BLaER1 treated with 17β-estradiol and CSF1 and Interleukin-3, amounts not matched to agents 10 nM and 100 nM (cell line): ENCODE measurements around the gene EXOSC3.
A peak's percentile ranks its signal among the peaks of the same experiment; 100 is the strongest.

ENCODE experiments used
- H3K27ac ChIP-seq, 11 experiments: shearing (Covaris generic); formaldehyde crosslinking; 2 replicates each; pipeline ENCODE4 v1.8.1; 2022
- H3K27me3 ChIP-seq, 11 experiments: shearing (Covaris generic); formaldehyde crosslinking; 2 replicates each; pipeline ENCODE4 v1.8.1; 2022
- H3K36me3 ChIP-seq, 11 experiments: shearing (Covaris generic); formaldehyde crosslinking; 2 replicates each; pipeline ENCODE4 v1.8.1; 2022
- H3K4me1 ChIP-seq, 10 experiments: shearing (Covaris generic); formaldehyde crosslinking; 2 replicates each; pipeline ENCODE4 v1.8.1; 2022
- H3K4me2 ChIP-seq, 11 experiments: shearing (Covaris generic); formaldehyde crosslinking; 2 replicates each; pipeline ENCODE4 v1.8.1; 2022
- H3K4me3 ChIP-seq, 10 experiments: shearing (Covaris generic); formaldehyde crosslinking; 2 replicates each; pipeline ENCODE4 v1.8.1; 2022
- H3K9ac ChIP-seq, 11 experiments: shearing (Covaris generic); formaldehyde crosslinking; 2 replicates each; pipeline ENCODE4 v1.8.1; 2022
- H3K9me3 ChIP-seq, 11 experiments: shearing (Covaris generic); formaldehyde crosslinking; replicated peaks in 1 of 11; 2 replicates each; pipeline ENCODE4 v1.8.1; 2022
- H4K20me1 ChIP-seq, 11 experiments: shearing (Covaris generic); formaldehyde crosslinking; 2 replicates each; pipeline ENCODE4 v1.8.1; 2022
- Cebpa-rat ChIP-seq, 11 experiments: shearing (Covaris generic); IDR thresholded peaks; 2 replicates each; pipeline ENCODE4 v1.8.1; 2022

Gene EXOSC3

DNA sequence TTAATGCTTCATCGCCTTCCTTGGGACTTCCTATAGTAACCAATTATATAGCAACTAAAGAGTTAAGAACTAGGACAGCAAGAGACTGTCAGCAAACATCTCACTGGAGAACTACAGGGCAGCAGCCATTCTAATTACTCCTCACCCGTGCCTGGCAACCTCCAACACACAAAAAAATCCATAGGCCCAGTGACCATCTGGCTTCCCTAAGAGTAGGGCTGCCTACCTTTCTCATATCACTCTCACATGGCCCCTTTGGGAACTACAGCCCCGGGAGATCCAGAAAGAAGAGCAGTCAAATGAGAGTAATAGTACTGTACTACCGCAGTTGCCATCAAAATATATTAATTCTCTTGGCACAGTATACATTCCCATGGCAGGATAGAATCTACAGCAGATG lies 21.4 kb upstream of the EXOSC3 start:
- H3K27ac ChIP-seq = no peak overlapping the region
- peaks cover 13 to 50% (median 28%) of the 10 kb centered on the region in 11 experiments; a peak in 21 of 22 replicates for H3K36me3 ChIP-seq
- TF ChIP-seq Cebpa-rat (IDR thresholded peaks at IDR 0.05) = no peak
- peaks cover 11 to 21% (median 17%) of the 10 kb centered on the region in 10 experiments for H3K4me1 ChIP-seq
- H3K4me3 ChIP-seq = no peak overlapping the region
- no peak overlapping the region for H3K4me2 ChIP-seq
- H3K9ac ChIP-seq = no peak overlapping the region
- H3K9me3 ChIP-seq = peaks cover 0 to 7% (median 0%) of the 10 kb centered on the region in 11 experiments; a peak in 1 of 22 replicates
- H4K20me1 ChIP-seq = peaks cover 21 to 92% (median 67%) of the 10 kb centered on the region in 11 experiments
- no peaks in the 10 kb centered on the region for H3K27me3 ChIP-seq

DNA sequence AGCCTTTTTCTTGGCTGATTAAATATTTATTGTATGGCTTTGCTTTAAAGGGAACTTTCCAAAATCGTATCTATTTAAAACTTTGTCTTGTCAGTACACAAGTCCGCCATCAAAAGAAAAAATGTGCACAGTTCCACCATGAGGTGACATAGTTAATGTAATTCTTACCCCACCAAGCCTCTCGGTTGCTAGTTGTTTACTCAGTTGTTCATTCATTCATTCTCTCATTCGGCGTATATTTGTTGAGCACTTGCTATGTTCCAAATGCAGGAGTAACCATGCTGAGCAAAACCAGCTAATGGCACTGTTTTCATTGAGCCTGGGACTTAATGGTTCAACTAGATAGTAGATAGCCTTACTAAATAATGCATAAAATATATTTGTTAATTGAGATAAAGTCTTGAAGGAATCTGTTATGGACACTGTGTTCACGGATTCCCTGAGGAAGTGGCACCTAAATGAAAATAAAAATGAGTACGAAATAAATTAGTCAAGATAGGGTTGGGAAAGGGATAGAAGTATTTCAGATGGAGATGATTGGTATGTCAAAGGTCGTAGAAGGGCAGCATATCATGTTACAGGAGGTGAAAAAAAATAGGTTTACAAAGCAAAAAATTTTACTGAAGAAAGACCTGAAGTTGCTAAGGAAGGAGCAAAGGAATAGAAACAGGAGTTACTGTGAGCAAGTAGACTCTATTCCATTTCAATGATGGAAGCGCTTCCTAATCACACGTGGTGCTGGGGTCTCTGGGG lies 17.3 kb upstream of the EXOSC3 start:
- Histone ChIP-seq H4K20me1 (peaks cover 23 to 62% (median 54%) of the 10 kb centered on the region in 11 experiments), H3K9ac (peak overlapping the region; percentile 90 to 99 (median 96)), H3K4me2 (peak overlapping the region; percentile 78 to 98 (median 92)), H3K4me3 (peak overlapping the region; percentile 80 to 96 (median 92)), H3K4me1 (peaks cover 32 to 44% (median 37%) of the 10 kb centered on the region in 10 experiments), H3K36me3 (peaks cover 0 to 25% (median 5%) of the 10 kb centered on the region in 11 experiments; a peak in 8 of 22 replicates), H3K27ac (peak overlapping the region in 10 of 11 experiments; percentile 88 to 96 (median 94); a peak in 19 of 22 replicates), H3K27me3 (no peaks in the 10 kb centered on the region), H3K9me3 (no peaks in the 10 kb centered on the region)
- TF ChIP-seq Cebpa-rat (IDR thresholded peaks at IDR 0.05) = no peak

DNA sequence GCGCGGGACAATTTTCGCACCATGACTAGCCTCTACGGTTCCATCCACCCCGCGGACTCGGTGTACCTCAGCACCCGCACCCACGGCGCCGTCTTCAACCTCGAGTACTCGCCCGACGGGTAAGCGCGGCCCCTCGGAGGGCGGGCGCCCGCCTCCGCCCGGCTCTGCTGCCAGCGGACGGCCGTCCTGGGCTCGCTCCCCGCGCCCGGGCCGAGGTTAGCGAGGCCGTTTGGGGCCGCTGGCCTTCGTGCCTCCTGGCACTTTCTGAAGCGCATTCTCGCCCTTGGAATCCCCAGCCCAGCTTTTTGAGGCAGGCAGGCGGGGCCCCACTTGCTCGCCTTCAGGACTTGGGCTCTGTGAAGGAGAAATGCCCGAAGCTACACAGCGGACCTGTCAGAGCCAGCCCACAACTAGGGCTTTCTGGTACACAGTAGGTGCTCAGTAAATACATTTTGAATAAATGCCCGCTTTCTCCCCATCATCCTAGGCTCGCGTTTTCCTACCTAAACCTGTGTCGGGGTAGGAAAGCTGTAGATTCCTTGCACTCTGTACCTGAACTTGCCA lies 16.5 kb upstream of the EXOSC3 start:
- Histone ChIP-seq H3K4me3 (peak overlapping the region; percentile 80 to 96 (median 92)), H3K27me3 (no peaks in the 10 kb centered on the region), H3K4me1 (peaks cover 36 to 52% (median 40%) of the 10 kb centered on the region in 10 experiments), H3K9ac (peak overlapping the region; percentile 90 to 99 (median 96)), H3K9me3 (no peaks in the 10 kb centered on the region), H4K20me1 (peaks cover 22 to 55% (median 46%) of the 10 kb centered on the region in 11 experiments), H3K27ac (peak overlapping the region; percentile 88 to 97 (median 95)), H3K36me3 (peaks cover 0 to 22% (median 5%) of the 10 kb centered on the region in 11 experiments; a peak in 8 of 22 replicates), H3K4me2 (peak overlapping the region; percentile 78 to 98 (median 92))
- TF ChIP-seq Cebpa-rat (IDR thresholded peaks at IDR 0.05) = no peak

DNA sequence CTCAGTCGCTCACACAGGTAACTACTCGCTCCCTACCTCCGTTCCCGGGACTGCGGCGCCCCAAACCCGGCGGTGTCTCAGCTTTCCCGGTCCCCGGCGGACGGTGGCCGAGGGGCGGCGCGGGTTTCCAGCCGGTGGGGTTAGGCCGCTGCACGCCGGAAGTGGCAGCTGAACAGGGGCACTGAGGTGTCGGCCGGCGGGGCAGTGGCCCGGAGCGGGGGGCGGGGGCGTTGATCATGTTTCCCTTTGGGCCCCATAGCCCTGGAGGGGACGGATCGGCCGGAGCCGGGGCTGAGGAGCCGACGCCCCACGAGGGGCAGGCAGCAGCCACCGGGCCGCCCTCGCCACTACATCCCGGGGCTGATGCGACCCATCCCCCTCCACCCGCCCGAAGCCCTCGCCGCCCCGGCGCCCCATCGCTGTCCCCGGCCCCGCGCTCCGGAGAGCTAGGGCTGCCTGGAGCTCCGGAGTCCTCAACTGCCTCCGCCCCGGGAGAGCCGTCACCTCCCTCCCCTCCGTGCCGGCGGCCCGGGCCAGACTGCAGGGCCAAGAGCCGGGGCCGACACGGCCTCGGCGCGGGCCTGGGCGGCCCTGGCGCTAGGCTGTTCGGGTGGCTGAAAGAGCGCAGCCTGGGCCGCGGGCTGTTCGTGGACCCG lies 15.9 kb upstream of the EXOSC3 start, which contains the start of gene DCAF10:
DCAF10 (plus strand) TSS at position 167 of the 656 bp plus-strand sequence; CDS start at position 237, 70 bp downstream.
- Histone ChIP-seq H3K9ac (peak within 1 kb of the TSS; percentile 90 to 99 (median 96)), H3K4me2 (peak within 1 kb of the TSS; percentile 78 to 98 (median 92)), H3K9me3 (no peaks in the 10 kb centered on the region), H3K27me3 (no peaks in the 10 kb centered on the region), H3K36me3 (peaks cover 0 to 16% (median 5%) of the 10 kb centered on the region in 11 experiments; a peak in 8 of 22 replicates), H3K4me1 (peaks cover 36 to 58% (median 45%) of the 10 kb centered on the region in 10 experiments), H4K20me1 (peaks cover 16 to 48% (median 40%) of the 10 kb centered on the region in 11 experiments), H3K4me3 (peak within 1 kb of the TSS; percentile 80 to 96 (median 92)), H3K27ac (peak within 1 kb of the TSS; percentile 88 to 97 (median 95))
- no peak for TF ChIP-seq Cebpa-rat (IDR thresholded peaks at IDR 0.05)

DNA sequence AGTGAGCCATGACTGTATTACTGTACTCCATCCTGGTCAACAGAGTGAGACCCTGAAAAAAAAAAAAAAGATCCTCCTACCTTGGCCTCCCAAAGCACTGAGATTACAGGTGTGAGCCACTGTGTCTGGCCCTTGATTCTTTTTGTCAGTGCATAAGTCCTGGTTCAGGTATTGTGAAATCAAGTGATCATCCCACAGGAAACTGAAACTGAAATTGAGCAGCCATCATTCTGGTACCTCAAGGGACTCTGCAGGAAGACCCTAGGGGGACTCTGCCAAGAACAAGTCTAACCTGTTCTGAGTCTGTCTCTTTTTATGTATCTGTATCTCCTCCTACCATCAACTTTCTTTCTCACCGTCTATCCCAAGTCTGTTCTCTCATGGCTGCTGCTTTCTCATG lies 13.8 kb upstream of the EXOSC3 start:
- Histone ChIP-seq H3K27ac (peak overlapping the region in 2 of 11 experiments; percentile 3 to 13; a peak in 4 of 22 replicates), H3K4me1 (peaks cover 36 to 65% (median 51%) of the 10 kb centered on the region in 10 experiments), H3K9ac (no peak overlapping the region; a peak in 1 of 22 replicates), H3K27me3 (no peaks in the 10 kb centered on the region), H3K4me2 (peak overlapping the region; percentile 4 to 98 (median 88); a peak in 19 of 22 replicates), H3K9me3 (no peaks in the 10 kb centered on the region), H3K36me3 (no peaks in the 10 kb centered on the region; a peak in 1 of 22 replicates), H3K4me3 (no peak overlapping the region), H4K20me1 (peaks cover 15 to 28% (median 23%) of the 10 kb centered on the region in 11 experiments)
- TF ChIP-seq Cebpa-rat (IDR thresholded peaks at IDR 0.05) = peak in 6 of 11 experiments; percentile 27 to 83 (median 72); a peak in 9 of 22 replicates

DNA sequence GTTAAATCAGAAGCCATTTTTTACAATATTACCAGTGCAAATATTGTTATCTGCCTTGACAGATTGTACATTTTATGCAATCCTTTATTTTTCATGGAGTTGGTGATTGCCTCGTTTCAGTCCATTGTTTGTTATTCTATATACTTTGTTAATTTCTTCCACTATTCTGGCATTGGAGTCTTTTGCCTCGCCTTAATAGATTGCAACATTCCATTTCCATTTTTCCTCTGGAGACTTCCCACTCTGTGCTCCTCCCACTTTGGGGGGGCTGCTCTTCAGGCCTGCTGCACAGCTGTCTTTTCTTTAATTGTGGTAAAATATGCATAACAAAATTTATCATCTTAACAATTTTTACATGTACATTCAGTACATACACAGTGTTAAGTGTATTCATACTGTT lies 11.4 kb upstream of the EXOSC3 start:
- H3K36me3 ChIP-seq = peaks cover 0 to under 1% (median 0%) of the 10 kb centered on the region in 11 experiments; a peak in 1 of 22 replicates
- peak overlapping the region in 8 of 11 experiments; percentile 21 to 70 (median 46); a peak in 13 of 22 replicates for H3K4me2 ChIP-seq
- no peaks in the 10 kb centered on the region for H3K27me3 ChIP-seq
- H3K9ac ChIP-seq = no peak overlapping the region
- H4K20me1 ChIP-seq = peaks cover 0 to 3% (median 1%) of the 10 kb centered on the region in 11 experiments; a peak in 11 of 22 replicates
- H3K4me1 ChIP-seq = peaks cover 21 to 46% (median 35%) of the 10 kb centered on the region in 10 experiments
- no peak overlapping the region for H3K4me3 ChIP-seq
- TF ChIP-seq Cebpa-rat (IDR thresholded peaks at IDR 0.05) = no peak
- no peak overlapping the region for H3K27ac ChIP-seq
- no peaks in the 10 kb centered on the region for H3K9me3 ChIP-seq

DNA sequence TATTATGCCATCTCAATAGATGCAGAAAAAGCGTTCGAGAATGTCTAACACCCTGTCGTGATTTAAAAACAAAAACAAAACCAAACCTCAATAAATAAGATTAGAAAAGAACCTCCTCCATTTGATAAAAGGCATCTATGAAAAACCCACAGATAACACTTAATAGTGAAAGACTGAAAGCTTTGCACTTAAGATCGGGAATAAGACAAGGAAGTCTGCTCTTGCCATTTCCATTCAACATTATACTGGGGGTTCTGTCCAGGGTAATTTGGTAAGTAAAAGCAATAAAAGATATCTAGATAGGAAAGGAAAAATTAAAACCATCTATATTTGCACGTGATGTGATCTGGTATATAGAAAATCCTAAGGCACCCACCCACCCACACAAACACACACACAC lies 7.3 kb upstream of the EXOSC3 start:
- no peak for TF ChIP-seq Cebpa-rat (IDR thresholded peaks at IDR 0.05)

DNA sequence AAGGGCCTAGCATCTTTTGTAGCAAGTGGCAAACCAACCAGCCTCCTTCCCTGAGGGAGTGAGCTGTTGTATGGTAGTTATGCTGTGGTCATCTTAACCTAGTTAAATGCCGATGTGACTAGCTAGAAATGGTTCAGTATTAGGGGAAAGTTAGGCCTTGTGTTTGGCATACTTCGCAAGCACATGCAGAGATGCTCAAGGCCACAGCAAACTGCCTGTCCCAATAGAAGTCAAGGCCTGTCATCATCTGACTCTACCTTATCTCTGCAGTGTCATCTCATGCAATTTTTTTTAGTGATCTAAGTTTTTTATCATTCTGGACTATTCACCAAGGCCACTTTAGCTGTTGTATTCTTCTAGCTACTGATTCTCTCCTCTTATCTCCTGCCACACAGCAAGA lies 5.2 kb upstream of the EXOSC3 start:
- Histone ChIP-seq H3K9ac (no peak overlapping the region), H3K4me3 (no peak overlapping the region), H3K9me3 (no peaks in the 10 kb centered on the region; a peak in 1 of 22 replicates), H3K4me2 (no peak overlapping the region), H3K27me3 (no peaks in the 10 kb centered on the region), H4K20me1 (no peaks in the 10 kb centered on the region), H3K4me1 (peaks cover 0 to 12% (median 7%) of the 10 kb centered on the region in 10 experiments; a peak in 15 of 20 replicates), H3K36me3 (peaks cover 0 to 8% (median 0%) of the 10 kb centered on the region in 11 experiments; a peak in 1 of 22 replicates), H3K27ac (no peak overlapping the region)
- no peak for TF ChIP-seq Cebpa-rat (IDR thresholded peaks at IDR 0.05)

More for the DNA sequence above, 7.3 kb upstream of the EXOSC3 start:
- Histone ChIP-seq H3K4me2 (no peak overlapping the region), H3K27ac (no peak overlapping the region), H3K36me3 (peaks cover 0 to 8% (median 0%) of the 10 kb centered on the region in 11 experiments; a peak in 1 of 22 replicates), H3K4me1 (peaks cover 0 to 22% (median 13%) of the 10 kb centered on the region in 10 experiments; a peak in 14 of 20 replicates), H3K9me3 (no peaks in the 10 kb centered on the region; a peak in 1 of 22 replicates), H3K9ac (no peak overlapping the region), H3K4me3 (no peak overlapping the region), H4K20me1 (no peaks in the 10 kb centered on the region), H3K27me3 (no peaks in the 10 kb centered on the region)
